GM18858 (cell line): Measurements from ENCODE around the gene CDC42BPB.
"Not testable (repeated sequence)": the region's sequence is repeated elsewhere in the genome, so short reads cannot be mapped to it uniquely, and the experiment has no call there.

ENCODE experiments used
- ATAC-seq: cut with Tn5 transposase; IDR thresholded peaks from one replicate; pipeline ENCODE4 v1.9.1; 2021; ENCODE audit not compliant: unreplicated experiment

Gene CDC42BPB

GRCh38 chr14:103056322-103057027 is 874 bp downstream of the CDC42BPB start:
- no peak for ATAC-seq

GRCh38 chr14:103055695-103056094 is 1.7 kb downstream of the CDC42BPB start:
- no peak for ATAC-seq

- ATAC-seq: no peak
Observed at GRCh38 chr14:103052407-103052806, 4.9 kb downstream of the CDC42BPB start.

GRCh38 chr14:103050935-103051334 is 6.4 kb downstream of the CDC42BPB start:
- ATAC-seq: no peak

GRCh38 chr14:103047453-103047852 is 9.9 kb downstream of the CDC42BPB start:
- ATAC-seq: not testable (repeated sequence)

GRCh38 chr14:103045371-103045869 is 11.9 kb downstream of the CDC42BPB start:
- ATAC-seq: peak; percentile 38

- ATAC-seq: no peak
Observed at GRCh38 chr14:103043257-103044015, 13.9 kb downstream of the CDC42BPB start.

- no peak for ATAC-seq
Observed at GRCh38 chr14:103041464-103041863, 15.9 kb downstream of the CDC42BPB start.

- no peak for ATAC-seq
Observed at GRCh38 chr14:103033681-103034096, 23.7 kb downstream of the CDC42BPB start.

GRCh38 chr14:103031956-103032355 is 25.4 kb downstream of the CDC42BPB start:
- no peak for ATAC-seq

- no peak for ATAC-seq
Observed at GRCh38 chr14:103031566-103031911, 25.8 kb downstream of the CDC42BPB start.

- no peak for ATAC-seq
Observed at GRCh38 chr14:103030741-103031565, 26.4 kb downstream of the CDC42BPB start.

- no peak for ATAC-seq
Observed at GRCh38 chr14:103029936-103030335, 27.4 kb downstream of the CDC42BPB start.

GRCh38 chr14:103028772-103029171 is 28.6 kb downstream of the CDC42BPB start:
- ATAC-seq: no peak

- no peak for ATAC-seq
Observed at GRCh38 chr14:103028161-103028767, 29.1 kb downstream of the CDC42BPB start.

- no peak for ATAC-seq
Observed at GRCh38 chr14:103027451-103027850, 29.9 kb downstream of the CDC42BPB start.

GRCh38 chr14:103026988-103027387 is 30.4 kb downstream of the CDC42BPB start:
- no peak for ATAC-seq

GRCh38 chr14:103026196-103026595 is 31.2 kb downstream of the CDC42BPB start:
- ATAC-seq: not testable (repeated sequence)

- ATAC-seq: no peak
Observed at GRCh38 chr14:103023881-103024473, 33.4 kb downstream of the CDC42BPB start.

GRCh38 chr14:103022685-103023044 is 34.7 kb downstream of the CDC42BPB start:
- no peak for ATAC-seq
